ENCODE data around the gene AK5.

AK5 gene

GRCh38 chr1:77355010-77355409, 73.2 kb downstream of the AK5 start:
- DNase-seq (ENCODE audit: low read depth), result no peak
- no peak for TF ChIP-seq CTCF (IDR thresholded peaks at IDR 0.05; ENCODE audit: control insufficient read depth, extremely low read depth, insufficient read depth)
- H3K4me3 ChIP-seq (ENCODE audit: low read depth, low read length), result no peak overlapping the region

DNA sequence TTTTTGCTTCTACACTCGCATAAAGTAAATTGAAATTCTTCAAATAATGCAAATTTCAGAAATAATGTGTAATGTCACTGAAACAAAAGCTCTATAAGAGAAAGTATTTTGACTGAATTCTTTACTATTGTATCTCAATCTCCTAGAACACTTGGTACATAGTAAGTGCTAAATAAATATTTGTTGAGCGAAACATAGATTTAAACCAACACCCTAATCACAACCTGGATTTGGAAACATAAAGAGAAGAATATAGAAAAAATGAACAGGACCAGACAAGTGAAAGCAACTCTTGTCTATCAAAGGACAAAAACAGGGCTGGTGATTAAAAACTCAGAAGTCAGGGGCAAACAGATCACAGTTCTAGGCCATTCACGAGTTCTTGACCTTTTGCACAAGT, 74.3 kb downstream of the AK5 start:
- DNase-seq (ENCODE audit: low read depth), result no peak
- TF ChIP-seq CTCF (IDR thresholded peaks at IDR 0.05; ENCODE audit: control insufficient read depth, extremely low read depth, insufficient read depth), result no peak
- H3K4me3 ChIP-seq (ENCODE audit: low read depth, low read length), result no peak overlapping the region

DNA sequence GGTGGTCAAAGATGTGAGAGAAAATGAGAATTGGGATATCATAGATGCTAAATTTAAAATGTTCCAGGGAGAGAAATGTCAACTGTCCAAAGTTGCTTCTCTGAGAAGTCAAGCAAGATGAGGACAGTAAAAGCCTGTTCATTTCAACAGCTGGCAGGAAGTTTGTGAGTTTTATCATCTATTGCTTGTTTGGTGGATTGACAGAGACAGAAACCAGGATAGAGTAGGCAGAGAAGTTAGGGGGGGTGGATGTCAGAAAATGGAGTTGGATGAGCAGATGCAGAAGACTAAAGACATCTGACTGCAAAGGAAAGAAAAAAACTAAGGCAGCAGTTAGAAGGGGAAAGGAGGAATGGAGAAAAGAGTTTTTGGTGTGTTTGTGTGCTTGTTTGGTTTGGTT, 78.4 kb downstream of the AK5 start:
- no peak for DNase-seq (ENCODE audit: low read depth)
- H3K4me3 ChIP-seq (ENCODE audit: low read depth, low read length), result no peak overlapping the region
- no peak for TF ChIP-seq CTCF (IDR thresholded peaks at IDR 0.05; ENCODE audit: control insufficient read depth, extremely low read depth, insufficient read depth)

GRCh38 chr1:77361621-77362020, 79.8 kb downstream of the AK5 start:
- DNase-seq (ENCODE audit: low read depth), result no peak
- H3K4me3 ChIP-seq (ENCODE audit: low read depth, low read length), result no peak overlapping the region
- no peak for TF ChIP-seq CTCF (IDR thresholded peaks at IDR 0.05; ENCODE audit: control insufficient read depth, extremely low read depth, insufficient read depth)

DNA sequence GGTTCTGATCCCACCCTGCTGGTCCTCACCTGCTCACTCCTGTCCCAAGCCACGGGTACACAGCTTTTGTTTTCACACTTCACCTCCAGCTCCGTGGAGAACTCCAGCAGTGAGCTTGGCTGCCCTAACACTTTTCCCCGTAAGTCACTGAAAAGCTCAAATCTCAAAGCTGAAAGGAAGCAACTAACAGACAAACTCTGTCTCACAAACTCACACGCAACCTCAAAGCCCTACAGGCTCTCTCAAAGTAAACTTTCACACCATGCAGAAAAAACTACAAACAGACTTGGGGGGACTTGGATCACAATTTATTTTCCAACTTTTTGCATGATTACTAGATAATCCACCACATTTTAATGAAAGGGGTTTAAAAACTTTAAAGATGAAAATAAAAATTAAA, 88.3 kb downstream of the AK5 start:
- no peak for TF ChIP-seq CTCF (IDR thresholded peaks at IDR 0.05; ENCODE audit: control insufficient read depth, extremely low read depth, insufficient read depth)
- no peak for DNase-seq (ENCODE audit: low read depth)
- no peak overlapping the region for H3K4me3 ChIP-seq (ENCODE audit: low read depth, low read length)

GRCh38 chr1:77370583-77371306, 88.9 kb downstream of the AK5 start:
- H3K4me3 ChIP-seq (ENCODE audit: low read depth, low read length), result no peak overlapping the region
- no peak for DNase-seq (ENCODE audit: low read depth)
- TF ChIP-seq CTCF (IDR thresholded peaks at IDR 0.05; ENCODE audit: control insufficient read depth, extremely low read depth, insufficient read depth), result no peak

DNA sequence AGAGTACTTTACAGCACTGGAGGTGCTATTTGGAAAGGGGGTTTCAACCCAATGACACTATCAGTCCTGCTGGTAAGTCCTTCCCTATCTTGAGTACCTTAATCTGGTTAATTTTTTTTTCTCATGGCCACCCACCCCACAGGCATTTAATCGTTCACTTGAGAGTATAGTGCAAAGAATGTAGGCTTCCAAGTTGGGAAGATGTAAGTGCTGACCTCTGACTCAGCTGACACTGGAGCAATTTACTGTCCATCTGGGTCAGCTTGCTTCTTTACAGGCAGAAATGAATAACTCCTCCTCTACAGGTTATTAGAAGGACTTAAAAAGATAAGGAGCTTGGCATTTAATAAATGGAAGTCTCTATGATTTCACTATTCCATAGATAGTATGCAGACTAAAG, 89.6 kb downstream of the AK5 start:
- no peak for TF ChIP-seq CTCF (IDR thresholded peaks at IDR 0.05; ENCODE audit: control insufficient read depth, extremely low read depth, insufficient read depth)
- no peak overlapping the region for H3K4me3 ChIP-seq (ENCODE audit: low read depth, low read length)
- no peak for DNase-seq (ENCODE audit: low read depth)

All from LNCaP clone FGC (cell line).